ENCODE data around the gene CNOT6.
"Not testable (repeated sequence)": the region's sequence is repeated elsewhere in the genome, so short reads cannot be mapped to it uniquely, and the experiment has no call there.

Gene CNOT6

DNA sequence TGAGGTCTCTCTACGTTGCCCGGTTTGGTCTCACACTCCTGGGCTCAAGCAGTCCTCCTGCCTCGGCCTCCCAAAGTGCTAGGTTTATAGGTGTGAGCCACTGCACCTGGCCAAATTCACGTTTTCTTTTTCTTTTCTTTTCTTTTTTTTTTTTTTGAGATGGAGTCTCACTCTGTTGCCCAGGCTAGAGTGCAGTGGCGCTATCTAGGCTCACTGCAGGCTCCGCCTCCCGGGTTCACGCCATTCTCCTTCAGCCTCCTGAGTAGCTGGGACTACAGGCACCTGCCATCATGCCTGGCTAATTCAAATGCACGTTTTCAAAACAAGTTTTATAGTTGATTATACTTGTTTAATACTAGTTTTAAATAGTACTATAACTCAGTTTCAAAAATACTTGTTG, 6.1 kb downstream of the CNOT6 start:
- not testable (repeated sequence) for H3K56ac ChIP-seq (ENCODE audit: low read length); DNase-seq
- no CpG with 5 or more reads among the region's 9 CpGs for WGBS (ENCODE audit: extremely low coverage, insufficient coverage, low lambda C conversion rate)

GRCh38 chr5:180507661-180508060, 13.5 kb downstream of the CNOT6 start:
- Histone ChIP-seq H3K27me3 (ENCODE audit: insufficient read depth, low read length, poor library complexity) (no peaks in the 10 kb centered on the region), H3K4me1 (ENCODE audit: control insufficient read depth, low read depth, low read length) (no peaks in the 10 kb centered on the region), H2BK5ac (ENCODE audit: low read length) (no peak overlapping the region), H2BK15ac (replicated peaks; ENCODE audit: low read depth) (no peak overlapping the region), H3K56ac (ENCODE audit: low read length) (no peak overlapping the region), H3K27ac (ENCODE audit: low read depth, low read length) (no peak overlapping the region), H3K4me2 (ENCODE audit: low read length) (no peak overlapping the region), H3K79me2 (ENCODE audit: control insufficient read depth, insufficient read depth, low read length) (peaks cover 78% of the 10 kb centered on the region), H3K36me3 (ENCODE audit: control insufficient read depth, insufficient read depth, low read length) (no peaks in the 10 kb centered on the region), H2AK5ac (ENCODE audit: low read length) (no peak overlapping the region), H3K18ac (ENCODE audit: low read length) (no peak overlapping the region), H3K9ac (ENCODE audit: low read length) (no peak overlapping the region), H4K8ac (ENCODE audit: low read depth, low read length) (no peak overlapping the region), H3K23ac (ENCODE audit: low read length) (no peak overlapping the region), H3K79me1 (ENCODE audit: low read length) (peaks cover 14% of the 10 kb centered on the region), H3K4me3 (ENCODE audit: low read length) (no peak overlapping the region), H4K5ac (ENCODE audit: low read length) (no peak overlapping the region), H2BK120ac (ENCODE audit: low read depth, low read length) (no peak overlapping the region), H3K4ac (ENCODE audit: low read depth, low read length) (no peak overlapping the region)
- no peak for DNase-seq
- no CpG with 5 or more reads among the region's 6 CpGs for WGBS (ENCODE audit: extremely low coverage, insufficient coverage, low lambda C conversion rate)

More for the DNA sequence above, 6.1 kb downstream of the CNOT6 start:
- H3K27ac ChIP-seq (ENCODE audit: low read depth, low read length); H2BK15ac ChIP-seq (replicated peaks; ENCODE audit: low read depth); H4K8ac ChIP-seq (ENCODE audit: low read depth, low read length); H2AK5ac ChIP-seq (ENCODE audit: low read length); H3K4me2 ChIP-seq (ENCODE audit: low read length); H3K4me3 ChIP-seq (ENCODE audit: low read length); H3K9ac ChIP-seq (ENCODE audit: low read length); H2BK120ac ChIP-seq (ENCODE audit: low read depth, low read length); H3K27me3 ChIP-seq (ENCODE audit: insufficient read depth, low read length, poor library complexity); H3K4me1 ChIP-seq (ENCODE audit: control insufficient read depth, low read depth, low read length); H2BK5ac ChIP-seq (ENCODE audit: low read length); H3K23ac ChIP-seq (ENCODE audit: low read length); H3K4ac ChIP-seq (ENCODE audit: low read depth, low read length); H4K5ac ChIP-seq (ENCODE audit: low read length); H3K18ac ChIP-seq (ENCODE audit: low read length); H3K36me3 ChIP-seq (ENCODE audit: control insufficient read depth, insufficient read depth, low read length): not testable (repeated sequence)
- H3K79me1 ChIP-seq (ENCODE audit: low read length) = peaks cover 11% of the 10 kb centered on the region
- peaks cover 88% of the 10 kb centered on the region for H3K79me2 ChIP-seq (ENCODE audit: control insufficient read depth, insufficient read depth, low read length)

DNA sequence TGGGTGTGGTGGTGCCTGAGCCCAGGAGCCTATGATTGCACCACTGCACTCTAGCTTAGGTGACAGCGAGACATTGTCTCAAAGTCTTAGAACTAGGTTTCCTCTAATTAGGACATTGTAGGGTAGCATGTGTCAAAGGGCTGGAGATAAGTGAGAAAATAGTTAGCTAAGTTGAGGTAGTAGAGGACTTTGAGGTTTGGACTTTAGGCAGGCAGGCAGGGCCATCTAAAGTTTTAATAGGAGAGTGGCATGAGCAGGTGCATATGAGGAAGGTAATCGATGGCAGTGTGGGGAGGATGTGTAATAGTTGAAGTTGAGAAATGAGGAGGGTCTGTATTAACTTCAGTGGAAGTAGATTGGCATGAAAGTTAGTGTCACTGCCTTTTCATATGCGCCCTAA, 21.1 kb downstream of the CNOT6 start:
- no peak overlapping the region for H3K18ac ChIP-seq (ENCODE audit: low read length)
- H3K4ac ChIP-seq (ENCODE audit: low read depth, low read length) = no peak overlapping the region
- no peak overlapping the region for H4K8ac ChIP-seq (ENCODE audit: low read depth, low read length)
- peaks cover 10% of the 10 kb centered on the region for H3K79me1 ChIP-seq (ENCODE audit: low read length)
- DNase-seq = no peak
- peaks cover 79% of the 10 kb centered on the region for H3K79me2 ChIP-seq (ENCODE audit: control insufficient read depth, insufficient read depth, low read length)
- H3K4me1 ChIP-seq (ENCODE audit: control insufficient read depth, low read depth, low read length) = peaks cover 6% of the 10 kb centered on the region
- no peak overlapping the region for H2BK5ac ChIP-seq (ENCODE audit: low read length)
- no peak overlapping the region for H3K9ac ChIP-seq (ENCODE audit: low read length)
- H2BK120ac ChIP-seq (ENCODE audit: low read depth, low read length) = no peak overlapping the region
- H3K4me3 ChIP-seq (ENCODE audit: low read length) = no peak overlapping the region
- no peak overlapping the region for H3K23ac ChIP-seq (ENCODE audit: low read length)
- no peak overlapping the region for H2AK5ac ChIP-seq (ENCODE audit: low read length)
- no peaks in the 10 kb centered on the region for H3K27me3 ChIP-seq (ENCODE audit: insufficient read depth, low read length, poor library complexity)
- WGBS (ENCODE audit: extremely low coverage, insufficient coverage, low lambda C conversion rate) = 100% methylated on average over 1 of the region's 3 CpGs
- H3K56ac ChIP-seq (ENCODE audit: low read length) = no peak overlapping the region
- H3K36me3 ChIP-seq (ENCODE audit: control insufficient read depth, insufficient read depth, low read length) = no peaks in the 10 kb centered on the region
- H3K27ac ChIP-seq (ENCODE audit: low read depth, low read length) = no peak overlapping the region
- no peak overlapping the region for H4K5ac ChIP-seq (ENCODE audit: low read length)
- no peak overlapping the region for H2BK15ac ChIP-seq (replicated peaks; ENCODE audit: low read depth)
- no peak overlapping the region for H3K4me2 ChIP-seq (ENCODE audit: low read length)

GRCh38 chr5:180515974-180516373, 21.8 kb downstream of the CNOT6 start:
- H2BK120ac ChIP-seq (ENCODE audit: low read depth, low read length); H3K23ac ChIP-seq (ENCODE audit: low read length); DNase-seq; H3K4me1 ChIP-seq (ENCODE audit: control insufficient read depth, low read depth, low read length); H3K36me3 ChIP-seq (ENCODE audit: control insufficient read depth, insufficient read depth, low read length); H3K4ac ChIP-seq (ENCODE audit: low read depth, low read length); H2BK15ac ChIP-seq (replicated peaks; ENCODE audit: low read depth); H3K18ac ChIP-seq (ENCODE audit: low read length); H3K56ac ChIP-seq (ENCODE audit: low read length); H4K8ac ChIP-seq (ENCODE audit: low read depth, low read length); H3K27me3 ChIP-seq (ENCODE audit: insufficient read depth, low read length, poor library complexity); H2AK5ac ChIP-seq (ENCODE audit: low read length); H4K5ac ChIP-seq (ENCODE audit: low read length); H3K4me2 ChIP-seq (ENCODE audit: low read length); H3K79me1 ChIP-seq (ENCODE audit: low read length); H2BK5ac ChIP-seq (ENCODE audit: low read length); H3K4me3 ChIP-seq (ENCODE audit: low read length); H3K9ac ChIP-seq (ENCODE audit: low read length); H3K27ac ChIP-seq (ENCODE audit: low read depth, low read length): not testable (repeated sequence)
- peaks cover 76% of the 10 kb centered on the region for H3K79me2 ChIP-seq (ENCODE audit: control insufficient read depth, insufficient read depth, low read length)
- WGBS (ENCODE audit: extremely low coverage, insufficient coverage, low lambda C conversion rate) = no CpG with 5 or more reads among the region's 7 CpGs

DNA sequence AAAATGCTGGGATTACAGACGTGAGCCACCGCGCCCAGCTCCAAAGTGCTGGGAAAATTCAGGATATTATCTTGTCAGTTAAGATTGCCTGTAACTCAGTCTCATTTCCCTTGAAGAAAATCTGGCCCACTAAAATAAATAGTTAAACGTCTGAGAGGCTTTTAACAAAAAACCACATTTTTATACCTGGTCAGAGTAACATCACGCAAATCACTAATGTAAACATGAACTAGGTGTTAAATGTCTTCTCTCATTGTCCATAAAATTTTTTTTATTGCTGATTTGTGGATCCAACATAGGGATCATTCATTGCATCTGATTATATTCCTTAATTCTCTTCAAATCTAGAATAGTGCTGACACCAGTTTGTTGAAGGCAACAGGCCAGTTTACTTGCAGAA, 22.3 kb downstream of the CNOT6 start:
- H2AK5ac ChIP-seq (ENCODE audit: low read length) = no peak overlapping the region
- H3K4me1 ChIP-seq (ENCODE audit: control insufficient read depth, low read depth, low read length) = peaks cover 9% of the 10 kb centered on the region
- WGBS (ENCODE audit: extremely low coverage, insufficient coverage, low lambda C conversion rate) = no CpG with 5 or more reads among the region's 5 CpGs
- H3K79me2 ChIP-seq (ENCODE audit: control insufficient read depth, insufficient read depth, low read length) = peaks cover 77% of the 10 kb centered on the region
- no peak overlapping the region for H2BK120ac ChIP-seq (ENCODE audit: low read depth, low read length)
- H2BK5ac ChIP-seq (ENCODE audit: low read length) = no peak overlapping the region
- H3K23ac ChIP-seq (ENCODE audit: low read length) = no peak overlapping the region
- no peak overlapping the region for H3K56ac ChIP-seq (ENCODE audit: low read length)
- no peak overlapping the region for H3K9ac ChIP-seq (ENCODE audit: low read length)
- H4K5ac ChIP-seq (ENCODE audit: low read length) = no peak overlapping the region
- no peak overlapping the region for H3K27ac ChIP-seq (ENCODE audit: low read depth, low read length)
- no peak overlapping the region for H3K18ac ChIP-seq (ENCODE audit: low read length)
- no peak overlapping the region for H2BK15ac ChIP-seq (replicated peaks; ENCODE audit: low read depth)
- no peaks in the 10 kb centered on the region for H3K36me3 ChIP-seq (ENCODE audit: control insufficient read depth, insufficient read depth, low read length)
- no peak overlapping the region for H3K4me2 ChIP-seq (ENCODE audit: low read length)
- H4K8ac ChIP-seq (ENCODE audit: low read depth, low read length) = no peak overlapping the region
- H3K79me1 ChIP-seq (ENCODE audit: low read length) = peaks cover 10% of the 10 kb centered on the region
- no peak for DNase-seq
- H3K27me3 ChIP-seq (ENCODE audit: insufficient read depth, low read length, poor library complexity) = no peaks in the 10 kb centered on the region
- no peak overlapping the region for H3K4ac ChIP-seq (ENCODE audit: low read depth, low read length)
- no peak overlapping the region for H3K4me3 ChIP-seq (ENCODE audit: low read length)

- H3K27me3 ChIP-seq (ENCODE audit: insufficient read depth, low read length, poor library complexity) = no peaks in the 10 kb centered on the region
- H3K4ac ChIP-seq (ENCODE audit: low read depth, low read length) = no peak overlapping the region
- peak; percentile 59 for DNase-seq
- H4K5ac ChIP-seq (ENCODE audit: low read length) = no peak overlapping the region
- no peak overlapping the region for H3K4me2 ChIP-seq (ENCODE audit: low read length)
- no peak overlapping the region for H3K56ac ChIP-seq (ENCODE audit: low read length)
- H3K4me3 ChIP-seq (ENCODE audit: low read length) = no peak overlapping the region
- H3K79me1 ChIP-seq (ENCODE audit: low read length) = peaks cover 9% of the 10 kb centered on the region
- no CpG with 5 or more reads among the region's 3 CpGs for WGBS (ENCODE audit: extremely low coverage, insufficient coverage, low lambda C conversion rate)
- no peak overlapping the region for H2BK120ac ChIP-seq (ENCODE audit: low read depth, low read length)
- H2AK5ac ChIP-seq (ENCODE audit: low read length) = no peak overlapping the region
- no peak overlapping the region for H2BK15ac ChIP-seq (replicated peaks; ENCODE audit: low read depth)
- no peak overlapping the region for H3K18ac ChIP-seq (ENCODE audit: low read length)
- peaks cover 16% of the 10 kb centered on the region for H3K4me1 ChIP-seq (ENCODE audit: control insufficient read depth, low read depth, low read length)
- no peak overlapping the region for H3K23ac ChIP-seq (ENCODE audit: low read length)
- peaks cover 86% of the 10 kb centered on the region for H3K79me2 ChIP-seq (ENCODE audit: control insufficient read depth, insufficient read depth, low read length)
- H3K36me3 ChIP-seq (ENCODE audit: control insufficient read depth, insufficient read depth, low read length) = no peaks in the 10 kb centered on the region
- no peak overlapping the region for H4K8ac ChIP-seq (ENCODE audit: low read depth, low read length)
- H2BK5ac ChIP-seq (ENCODE audit: low read length) = no peak overlapping the region
- no peak overlapping the region for H3K9ac ChIP-seq (ENCODE audit: low read length)
- H3K27ac ChIP-seq (ENCODE audit: low read depth, low read length) = no peak overlapping the region
These were observed 24.9 kb downstream of the CNOT6 start for GRCh38 chr5:180519098-180519497.
